Glutamatergic neuron (in vitro differentiated cells): ENCODE data around the gene EOLA1. TPM values are rescaled to one million over a fixed set of nuclear protein-coding genes. Genes with fewer than 3 reads are reported as not detected.
"Not testable (repeated sequence)": the region's sequence is repeated elsewhere in the genome, so short reads cannot be mapped to it uniquely, and the experiment has no call there.

Source experiments
- DNase-seq: peaks from one replicate; pipeline ENCODE4 v3.0.0; 2022
- H3K27ac Mint-ChIP-seq: one replicate; pipeline ENCODE4 v1.8.0; 2020; ENCODE audit warnings: mild to moderate bottlenecking, mixed read lengths, inconsistent platforms; ENCODE audit not compliant: unreplicated experiment
- H3K27me3 Mint-ChIP-seq: one replicate; pipeline ENCODE4 v1.8.0; 2020; ENCODE audit warnings: mild to moderate bottlenecking, moderate library complexity, mixed read lengths, inconsistent platforms; ENCODE audit not compliant: unreplicated experiment
- H3K36me3 Mint-ChIP-seq: one replicate; pipeline ENCODE4 v1.8.0; 2020; ENCODE audit warnings: mild to moderate bottlenecking, mixed read lengths, inconsistent platforms; ENCODE audit not compliant: unreplicated experiment
- H3K4me1 Mint-ChIP-seq: one replicate; pipeline ENCODE4 v1.8.0; 2020; ENCODE audit warnings: mild to moderate bottlenecking, low read depth, mixed read lengths, inconsistent platforms; ENCODE audit not compliant: unreplicated experiment
- H3K4me3 Mint-ChIP-seq: one replicate; pipeline ENCODE4 v1.8.0; 2020; ENCODE audit warnings: mild to moderate bottlenecking, mixed read lengths, inconsistent platforms; ENCODE audit not compliant: unreplicated experiment
- H3K9me3 Mint-ChIP-seq: one replicate; pipeline ENCODE4 v1.8.0; 2020; ENCODE audit warnings: mild to moderate bottlenecking, moderate library complexity, mixed read lengths, inconsistent platforms; ENCODE audit not compliant: unreplicated experiment
- CTCF ChIP-seq: fragments of 200-600 bp; sonication (generic); IDR thresholded peaks from one replicate; pipeline ENCODE4 v1.5.0; 2021; ENCODE audit not compliant: partially characterized antibody, unreplicated experiment
- total RNA-seq: library from RNA; stranded (reverse); fragmentation: NEBNext Ultra II Directional; extraction: Animal tissue kit (Norgen Biotek cat#: 25700); gene quantifications from one replicate; pipeline ENCODE4 v1.2.1, GENCODE V29; 2021; ENCODE audit not compliant: unreplicated experiment

The EOLA1 gene
- total RNA-seq, 1 donor from 2014 or later = 27.7 TPM

- no peaks in the 10 kb centered on the region for H3K27me3 Mint-ChIP-seq
- no peaks in the 10 kb centered on the region for H3K4me1 Mint-ChIP-seq
- H3K27ac Mint-ChIP-seq = no peak overlapping the region
- no peak overlapping the region for H3K4me3 Mint-ChIP-seq
- TF ChIP-seq CTCF = no peak
- H3K9me3 Mint-ChIP-seq = no peaks in the 10 kb centered on the region
- H3K36me3 Mint-ChIP-seq = no peaks in the 10 kb centered on the region
- DNase-seq = no peak
Observed at GRCh38 chrX:149516604-149517003, 24.2 kb upstream of the EOLA1 start.

- no peak overlapping the region for H3K27ac Mint-ChIP-seq
- no peaks in the 10 kb centered on the region for H3K4me1 Mint-ChIP-seq
- TF ChIP-seq CTCF = no peak
- DNase-seq = no peak
- no peak overlapping the region for H3K4me3 Mint-ChIP-seq
- H3K9me3 Mint-ChIP-seq = no peaks in the 10 kb centered on the region
- H3K36me3 Mint-ChIP-seq = no peaks in the 10 kb centered on the region
- no peaks in the 10 kb centered on the region for H3K27me3 Mint-ChIP-seq
Observed at GRCh38 chrX:149517308-149517707, 23.5 kb upstream of the EOLA1 start.

GRCh38 chrX:149518236-149518635, 22.6 kb upstream of the EOLA1 start:
- Mint-ChIP-seq H3K27ac (no peak overlapping the region), H3K9me3 (no peaks in the 10 kb centered on the region), H3K27me3 (no peaks in the 10 kb centered on the region), H3K4me1 (no peaks in the 10 kb centered on the region), H3K4me3 (no peak overlapping the region), H3K36me3 (no peaks in the 10 kb centered on the region)
- DNase-seq = no peak
- no peak for TF ChIP-seq CTCF

GRCh38 chrX:149520636-149521277, 20.1 kb upstream of the EOLA1 start:
- H3K27me3 Mint-ChIP-seq, H3K4me1 Mint-ChIP-seq, H3K9me3 Mint-ChIP-seq, H3K36me3 Mint-ChIP-seq, H3K4me3 Mint-ChIP-seq, H3K27ac Mint-ChIP-seq, DNase-seq: not testable (repeated sequence)

GRCh38 chrX:149521438-149521837, 19.4 kb upstream of the EOLA1 start:
- no peak for DNase-seq
- TF ChIP-seq CTCF = no peak
- no peaks in the 10 kb centered on the region for H3K36me3 Mint-ChIP-seq
- no peaks in the 10 kb centered on the region for H3K9me3 Mint-ChIP-seq
- H3K27me3 Mint-ChIP-seq = no peaks in the 10 kb centered on the region
- H3K27ac Mint-ChIP-seq = no peak overlapping the region
- no peak overlapping the region for H3K4me3 Mint-ChIP-seq
- H3K4me1 Mint-ChIP-seq = no peaks in the 10 kb centered on the region
